Right lobe of liver (tissue), 4 donors: ENCODE measurements around the gene IGSF9.

Experiments
- POLR2A ChIP-seq: fragments of 450-650 bp; IDR thresholded peaks from one replicate; pipeline ENCODE4 v1.6.1; 2017; ENCODE audit warnings: antibody characterized with exemption, mild to moderate bottlenecking
- TF ChIP-seq, protein P1 (sequence below), 4 donors: fragments of 200-600 bp in 3 of 4; fragments of 450-650 bp in 1 of 4; IDR thresholded peaks; one replicate each; pipeline versions ENCODE4 v1.5.1 to v1.8.0; 2016 to 2022; ENCODE audit warnings: antibody characterized with exemption in 4 of 4, mild to moderate bottlenecking in 2 of 4
- donor health status: DM: no; HTN: no; CAD: no.
- donor health status: DM: no; HTN: no; CAD: no.
- donor health status: DM: no; HTN: yes; CAD: no.

- TF ChIP-seq, protein P1, sequence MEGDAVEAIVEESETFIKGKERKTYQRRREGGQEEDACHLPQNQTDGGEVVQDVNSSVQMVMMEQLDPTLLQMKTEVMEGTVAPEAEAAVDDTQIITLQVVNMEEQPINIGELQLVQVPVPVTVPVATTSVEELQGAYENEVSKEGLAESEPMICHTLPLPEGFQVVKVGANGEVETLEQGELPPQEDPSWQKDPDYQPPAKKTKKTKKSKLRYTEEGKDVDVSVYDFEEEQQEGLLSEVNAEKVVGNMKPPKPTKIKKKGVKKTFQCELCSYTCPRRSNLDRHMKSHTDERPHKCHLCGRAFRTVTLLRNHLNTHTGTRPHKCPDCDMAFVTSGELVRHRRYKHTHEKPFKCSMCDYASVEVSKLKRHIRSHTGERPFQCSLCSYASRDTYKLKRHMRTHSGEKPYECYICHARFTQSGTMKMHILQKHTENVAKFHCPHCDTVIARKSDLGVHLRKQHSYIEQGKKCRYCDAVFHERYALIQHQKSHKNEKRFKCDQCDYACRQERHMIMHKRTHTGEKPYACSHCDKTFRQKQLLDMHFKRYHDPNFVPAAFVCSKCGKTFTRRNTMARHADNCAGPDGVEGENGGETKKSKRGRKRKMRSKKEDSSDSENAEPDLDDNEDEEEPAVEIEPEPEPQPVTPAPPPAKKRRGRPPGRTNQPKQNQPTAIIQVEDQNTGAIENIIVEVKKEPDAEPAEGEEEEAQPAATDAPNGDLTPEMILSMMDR (IDR thresholded peaks at IDR 0.05), result no peak
- TF ChIP-seq POLR2A, result no peak
Observed at GRCh38 chr1:159960721-159961381, 15.4 kb upstream of the IGSF9 start.
